GM18520 (cell line): ENCODE measurements around the gene PARD3B.

Source experiments
- ATAC-seq: cut with Tn5 transposase; IDR thresholded peaks from one replicate; pipeline ENCODE4 v1.9.1; 2021; ENCODE audit not compliant: unreplicated experiment

Gene PARD3B

DNA sequence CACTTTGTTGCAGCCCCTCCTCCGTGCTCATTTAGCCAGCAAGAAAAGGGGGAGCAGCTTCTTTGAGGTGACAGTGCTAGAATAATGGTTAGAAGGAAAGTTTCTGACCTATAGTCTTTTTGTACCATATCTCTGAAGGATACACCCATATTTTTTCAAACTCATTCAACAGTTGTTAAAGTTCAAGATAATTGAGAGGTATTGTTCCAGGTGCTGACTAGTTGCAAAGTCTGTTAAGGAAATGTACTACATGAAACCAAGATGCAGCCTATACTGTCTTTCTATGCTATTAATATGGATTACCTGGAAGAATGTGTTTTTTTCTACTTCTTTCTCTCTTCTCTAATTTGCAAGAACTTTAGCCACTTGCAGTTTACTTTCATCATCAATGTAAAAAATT, 495.0 kb downstream of the PARD3B start:
- no peak for ATAC-seq

DNA sequence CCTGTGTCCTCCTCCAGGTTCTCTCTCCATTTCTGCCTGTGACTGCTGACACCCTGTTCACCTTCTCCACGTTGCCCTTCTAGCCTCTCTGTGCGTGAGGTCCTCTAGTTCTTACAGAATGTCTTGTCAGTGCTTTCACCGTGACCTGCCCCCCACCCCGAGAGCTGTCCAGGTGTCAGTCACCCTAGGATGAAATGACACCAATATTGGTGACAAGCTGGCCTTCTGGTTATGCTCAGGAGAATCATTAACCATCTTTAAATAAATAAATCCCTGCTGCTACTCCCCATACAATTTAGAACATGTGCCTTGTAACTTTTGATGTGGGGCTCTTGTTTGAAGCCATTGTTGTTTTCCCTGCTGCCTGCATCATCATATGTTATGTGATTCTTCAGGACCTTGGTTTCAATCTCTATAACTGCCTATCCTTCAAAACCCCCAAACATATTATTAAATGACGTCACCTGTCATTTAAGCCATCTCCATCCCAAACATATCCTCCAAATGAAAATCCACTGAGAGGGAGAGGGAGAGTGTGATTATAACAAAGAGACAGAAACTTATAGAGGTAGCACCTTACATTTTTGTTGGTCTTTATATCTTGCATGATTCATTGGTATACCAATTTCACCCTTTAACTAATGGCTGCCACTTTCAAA, 496.3 kb downstream of the PARD3B start:
- no peak for ATAC-seq

DNA sequence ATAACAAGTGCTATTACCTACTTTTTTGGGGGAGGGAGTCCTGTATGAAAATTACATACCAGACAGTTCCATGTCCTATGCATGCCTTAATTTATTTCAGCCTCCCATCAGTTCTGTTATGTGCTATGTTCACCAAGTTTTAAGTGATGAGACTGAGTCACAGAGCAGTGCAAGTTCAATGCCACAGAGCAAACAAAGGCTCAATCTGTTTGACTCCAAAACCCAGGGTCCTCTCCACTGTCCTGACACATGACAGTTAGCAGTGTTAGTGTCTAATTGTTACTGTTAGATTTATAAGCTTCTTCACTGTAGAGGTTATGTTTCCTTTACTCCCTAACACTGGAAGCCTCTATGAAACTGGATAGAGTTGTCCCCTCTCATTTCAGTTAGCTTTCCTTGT, 498.0 kb downstream of the PARD3B start:
- ATAC-seq, result no peak

DNA sequence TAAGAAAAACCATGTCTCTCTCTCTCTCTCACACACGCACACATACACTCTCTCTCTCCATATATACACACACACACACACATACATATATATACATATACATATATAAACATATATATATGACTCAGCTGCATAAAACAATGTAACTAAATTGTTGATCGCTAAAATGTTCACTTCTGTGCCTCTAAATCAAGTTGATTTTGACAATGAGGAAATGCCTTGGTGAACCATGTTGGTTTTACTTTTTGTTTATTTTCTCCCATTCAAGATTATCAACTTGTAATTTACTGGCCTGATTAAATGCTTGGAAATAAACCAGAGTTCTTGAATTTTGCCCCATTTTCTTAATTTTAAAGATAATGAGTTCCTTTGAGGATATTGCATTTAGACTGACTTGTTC, 500.4 kb downstream of the PARD3B start:
- no peak for ATAC-seq

DNA sequence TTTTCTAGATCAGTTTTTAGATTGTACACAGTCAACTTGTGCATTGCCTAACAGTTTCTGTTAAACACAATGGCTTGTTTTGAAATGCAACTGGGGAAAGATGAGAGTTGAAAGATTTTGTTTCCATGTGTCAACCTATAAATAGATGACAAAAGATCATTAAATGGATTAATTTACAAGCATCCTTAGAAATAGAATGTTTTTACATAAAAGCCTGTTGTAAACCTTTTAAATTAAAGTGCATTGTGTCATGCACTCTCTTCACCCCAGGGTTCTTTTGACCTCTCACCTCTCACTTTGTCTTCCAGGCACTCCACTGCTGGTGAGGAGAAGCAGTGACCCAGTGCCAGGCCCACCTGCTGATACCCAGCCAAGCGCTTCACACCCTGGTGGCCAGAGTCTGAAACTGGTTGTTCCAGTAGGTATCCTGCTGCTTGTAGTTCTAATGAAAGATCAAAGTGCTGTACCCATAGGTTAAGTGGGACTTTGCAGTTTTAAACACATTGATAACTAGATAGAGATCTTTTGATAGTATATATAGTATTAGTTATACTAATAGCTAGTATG, 502.1 kb downstream of the PARD3B start:
- ATAC-seq, result no peak

DNA sequence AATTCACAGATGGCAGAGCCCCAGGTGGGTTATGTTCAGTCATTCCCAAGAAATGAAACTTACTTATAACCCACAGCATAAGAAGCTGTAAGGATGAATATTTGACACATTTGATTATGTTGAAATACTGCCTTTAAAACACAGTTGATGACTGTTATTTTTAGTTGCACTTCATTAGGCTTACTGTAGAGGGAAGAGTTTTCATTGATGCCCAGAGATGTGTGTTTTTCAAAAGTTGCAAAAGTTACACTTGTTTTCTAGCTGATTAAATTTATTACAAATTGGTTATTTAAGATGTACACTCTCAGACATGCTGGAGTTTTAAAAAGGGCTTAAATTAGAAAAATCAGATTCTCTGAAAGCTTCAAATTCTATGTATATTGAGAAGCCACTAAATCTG, 506.1 kb downstream of the PARD3B start:
- ATAC-seq, result no peak

DNA sequence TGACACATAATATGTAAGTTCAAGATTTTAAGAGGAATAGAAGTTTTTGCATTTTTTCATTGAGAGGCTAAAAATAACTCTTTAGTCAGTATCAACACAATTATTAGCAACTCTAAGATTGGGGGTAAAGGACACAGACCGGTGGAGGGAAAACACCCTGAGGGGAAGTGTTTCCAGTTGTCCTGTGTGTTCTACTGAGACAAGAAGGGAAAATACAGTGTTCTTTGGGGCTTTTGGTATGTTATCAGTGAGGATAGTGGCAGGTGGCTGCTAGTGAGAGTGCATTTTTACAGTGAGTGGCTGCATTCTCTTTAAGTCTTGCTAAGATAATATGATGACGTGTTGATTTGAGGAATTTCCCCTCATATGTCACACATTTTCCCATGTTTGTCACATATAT, 507.5 kb downstream of the PARD3B start:
- ATAC-seq, result no peak

DNA sequence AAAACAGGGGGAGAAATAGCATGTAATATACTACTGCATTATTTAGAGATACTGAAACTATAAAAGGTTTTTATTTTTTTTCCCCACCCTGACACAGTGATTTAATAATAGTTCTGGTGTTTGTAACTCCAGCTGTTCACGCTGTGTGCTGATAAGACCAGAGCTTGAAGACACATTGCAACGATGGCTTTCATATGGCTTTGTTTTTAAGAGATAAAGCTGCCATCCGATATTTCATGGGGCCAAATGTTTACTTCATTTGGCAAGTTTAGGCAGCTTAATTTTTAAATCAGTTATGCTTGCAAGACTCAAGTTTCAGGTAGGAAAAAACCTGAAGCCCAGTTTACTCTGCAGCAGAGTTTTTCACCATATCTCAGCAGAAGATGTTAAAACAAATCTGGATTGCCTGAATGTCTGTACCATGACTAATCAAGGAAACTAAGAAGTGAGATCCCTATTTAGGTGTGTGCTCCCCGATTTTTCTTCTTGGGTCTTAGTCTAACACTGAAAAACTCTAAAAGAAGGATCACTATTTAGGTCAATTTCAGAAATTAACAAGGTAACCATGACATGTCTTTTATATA, 508.6 kb downstream of the PARD3B start:
- ATAC-seq, result no peak

DNA sequence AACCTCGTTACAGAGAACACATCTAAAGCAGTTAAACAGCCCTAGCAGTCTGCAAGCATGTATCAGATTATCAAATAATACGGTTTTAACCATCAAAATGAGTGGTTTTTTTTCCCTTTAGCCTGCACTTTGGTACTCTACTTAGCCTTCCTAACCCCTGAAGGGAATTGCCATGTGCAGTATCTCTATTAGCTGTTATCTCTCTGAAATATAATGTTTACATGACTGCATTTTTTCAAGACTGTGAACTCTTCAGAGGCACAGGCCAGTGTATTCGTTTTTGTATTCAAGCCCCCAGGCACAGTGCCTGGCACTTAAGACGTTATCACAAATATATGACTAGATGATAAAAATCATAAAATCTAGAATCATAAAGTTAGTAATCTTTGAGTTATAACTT, 509.5 kb downstream of the PARD3B start:
- no peak for ATAC-seq

DNA sequence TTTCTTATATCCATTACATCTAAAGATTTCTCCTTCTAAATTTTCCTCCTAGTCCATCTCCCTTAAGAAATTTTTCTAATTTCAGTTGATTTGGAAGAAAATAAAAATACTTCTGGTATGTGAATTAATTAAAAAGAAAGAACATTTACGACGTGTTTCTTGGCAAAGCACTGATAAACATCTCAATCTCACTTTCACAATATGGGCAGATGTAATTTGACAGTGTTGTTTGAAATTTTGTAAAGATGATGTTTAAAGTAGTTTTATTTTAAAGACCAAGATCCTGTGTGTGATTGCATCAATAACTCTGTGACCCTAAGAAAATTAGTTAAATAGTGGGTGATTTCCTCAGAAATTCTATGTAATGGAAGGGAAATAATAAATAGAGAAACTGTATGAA, 510.0 kb downstream of the PARD3B start:
- ATAC-seq, result no peak

DNA sequence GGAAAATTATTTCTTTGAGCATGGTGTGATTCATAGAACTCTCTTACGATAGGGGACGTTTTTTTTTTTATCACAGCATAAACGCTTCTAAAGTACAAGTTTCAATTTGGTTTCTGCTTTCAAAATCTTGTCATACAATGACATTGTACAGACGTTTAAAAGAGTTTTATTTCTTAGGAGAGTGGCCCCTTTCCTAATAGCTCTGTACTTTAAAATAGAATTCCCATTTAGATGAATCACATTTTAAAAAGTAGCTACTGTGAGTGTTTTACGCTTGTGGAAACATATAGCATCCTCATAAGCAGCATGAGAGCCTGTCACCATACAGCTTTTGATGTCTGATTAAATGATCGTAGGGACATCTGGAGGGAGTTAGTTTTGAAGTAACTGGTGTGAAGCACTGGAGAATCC, 510.9 kb downstream of the PARD3B start:
- no peak for ATAC-seq

DNA sequence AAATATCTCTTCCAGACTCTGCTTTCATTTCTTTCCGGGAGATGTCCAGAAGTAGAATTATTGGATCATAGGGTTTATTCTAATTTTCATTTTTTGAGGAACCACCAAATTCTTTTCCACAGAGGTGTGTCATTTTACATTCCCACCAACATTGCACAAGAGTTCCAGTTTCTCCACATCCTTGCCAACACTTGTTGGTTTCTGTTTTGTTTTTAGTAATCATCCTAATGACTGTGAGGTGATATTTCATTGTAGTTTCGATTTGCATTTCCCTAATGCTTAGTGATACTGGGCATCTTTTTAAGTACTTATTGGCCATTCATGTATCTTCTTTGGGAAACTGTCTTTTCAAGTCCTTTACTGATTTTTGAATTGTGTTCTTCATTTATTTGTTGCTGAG, 513.1 kb downstream of the PARD3B start:
- no peak for ATAC-seq

DNA sequence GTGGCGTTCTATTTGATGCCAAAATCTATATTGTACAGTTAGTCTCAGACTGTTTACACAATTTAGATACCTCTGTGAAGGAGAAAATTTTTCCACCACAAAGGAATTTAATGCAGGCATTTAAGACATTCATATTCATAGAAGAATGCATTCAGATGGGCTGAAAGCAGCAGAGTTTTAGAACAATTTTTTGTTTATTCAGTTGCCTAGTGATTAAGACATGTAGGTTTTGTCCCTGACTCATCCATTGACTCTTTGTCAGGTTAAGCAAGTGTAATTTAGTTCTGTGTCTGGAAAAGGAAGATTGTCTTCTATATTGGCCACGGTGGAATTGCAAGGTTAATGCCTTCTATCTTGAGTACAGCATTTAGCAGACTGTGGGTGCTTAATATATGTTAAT, 515.0 kb downstream of the PARD3B start:
- ATAC-seq, result no peak

DNA sequence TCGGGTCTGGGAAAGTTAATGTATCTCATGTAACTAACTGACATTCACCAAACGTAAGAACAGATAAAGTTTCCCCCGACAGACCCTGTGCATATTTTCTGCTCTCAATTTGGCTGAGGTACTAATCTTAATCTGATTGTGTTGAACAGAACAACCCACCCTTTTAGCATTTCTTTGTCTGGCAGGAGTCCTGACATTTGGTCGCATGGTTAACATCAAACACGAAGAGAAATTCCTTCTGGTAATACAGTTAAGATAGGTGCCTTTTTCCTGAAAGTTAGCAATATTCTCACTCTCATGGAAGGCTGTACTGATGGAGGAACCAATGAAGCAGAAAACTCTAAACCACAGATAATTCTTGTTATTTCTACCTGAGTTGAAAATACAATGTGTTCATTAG, 520.8 kb downstream of the PARD3B start:
- ATAC-seq, result no peak

DNA sequence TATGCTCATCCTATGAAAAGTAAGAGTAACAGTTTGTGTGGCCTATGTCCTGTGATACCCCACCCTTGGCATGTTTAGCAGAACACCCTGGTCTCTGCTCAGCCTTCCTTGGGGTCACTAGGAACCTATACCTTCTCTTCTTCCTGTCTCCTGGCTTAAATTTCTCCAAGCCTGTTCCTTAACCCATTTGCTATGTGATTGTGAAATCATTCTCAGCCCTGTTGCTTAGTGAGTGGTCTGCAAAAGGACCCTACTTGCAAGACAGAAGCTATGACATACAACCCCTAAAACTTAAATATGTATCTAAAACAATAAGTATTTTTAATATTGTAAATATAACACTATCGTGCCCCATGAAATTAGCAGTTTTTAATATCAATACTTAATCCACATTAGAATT, 524.7 kb downstream of the PARD3B start:
- ATAC-seq, result no peak

DNA sequence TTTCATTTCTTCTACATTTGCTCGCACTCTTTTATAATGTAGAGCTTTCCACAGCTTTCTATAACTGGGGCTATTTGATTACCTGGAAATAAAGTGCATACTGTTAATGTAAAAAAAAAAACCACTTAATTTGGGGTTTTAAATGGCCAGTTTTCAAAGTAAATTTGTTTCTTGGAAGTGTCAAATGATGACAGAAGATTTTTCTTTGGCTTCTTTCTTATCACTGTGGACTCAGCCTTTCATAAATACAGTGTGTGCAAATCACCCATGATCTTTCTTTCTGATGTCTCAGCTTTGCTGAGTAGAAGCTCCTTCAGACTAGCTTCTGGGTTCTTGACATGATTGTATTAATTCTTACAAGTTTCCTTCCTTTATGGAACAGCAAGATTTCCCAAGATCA, 525.6 kb downstream of the PARD3B start:
- no peak for ATAC-seq

DNA sequence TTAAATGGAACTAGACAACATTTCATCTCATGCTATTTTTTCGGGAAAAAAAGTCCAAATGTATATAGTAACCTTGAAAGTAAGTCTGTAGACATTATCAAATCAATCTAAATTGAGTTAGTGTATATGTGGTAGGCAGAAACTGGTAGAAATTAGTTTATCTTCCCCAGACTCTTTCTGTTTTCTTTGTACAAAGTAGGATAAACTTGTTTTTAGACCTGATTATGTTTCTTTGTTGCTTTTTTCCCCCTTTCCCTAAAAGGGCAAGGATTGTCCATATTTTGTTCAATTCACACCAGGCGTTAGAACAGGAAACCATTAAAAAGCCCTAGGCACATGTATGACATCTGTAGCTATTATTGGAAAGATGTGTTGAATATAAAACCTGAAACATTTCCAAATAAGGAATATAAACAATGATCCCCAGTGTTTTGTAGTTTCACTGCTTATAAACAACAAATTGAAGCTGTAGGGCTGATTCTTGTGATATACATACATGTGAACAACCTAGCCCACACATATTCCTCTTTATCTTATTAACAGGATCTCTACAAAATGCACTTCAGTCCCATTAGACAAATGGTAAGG, 528.3 kb downstream of the PARD3B start:
- ATAC-seq, result no peak

DNA sequence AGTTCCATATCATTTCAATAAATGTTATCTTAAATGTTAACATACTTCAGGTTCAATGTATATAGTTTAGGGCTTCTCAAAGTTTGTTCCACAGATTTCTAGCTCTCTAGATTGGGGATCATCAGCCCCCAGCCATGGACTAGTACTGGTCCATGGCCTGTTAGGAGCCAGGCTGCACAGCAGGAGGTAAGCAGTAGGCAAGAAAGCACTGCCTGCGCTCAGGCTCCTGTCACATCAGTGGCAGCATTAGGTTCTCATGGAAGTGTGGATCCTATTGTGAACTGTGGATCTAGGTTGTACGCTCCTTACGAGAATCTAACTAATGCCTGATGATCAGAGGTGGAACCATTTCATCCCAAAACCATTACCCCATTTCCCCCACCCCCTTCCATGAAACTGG, 531.1 kb downstream of the PARD3B start:
- no peak for ATAC-seq

DNA sequence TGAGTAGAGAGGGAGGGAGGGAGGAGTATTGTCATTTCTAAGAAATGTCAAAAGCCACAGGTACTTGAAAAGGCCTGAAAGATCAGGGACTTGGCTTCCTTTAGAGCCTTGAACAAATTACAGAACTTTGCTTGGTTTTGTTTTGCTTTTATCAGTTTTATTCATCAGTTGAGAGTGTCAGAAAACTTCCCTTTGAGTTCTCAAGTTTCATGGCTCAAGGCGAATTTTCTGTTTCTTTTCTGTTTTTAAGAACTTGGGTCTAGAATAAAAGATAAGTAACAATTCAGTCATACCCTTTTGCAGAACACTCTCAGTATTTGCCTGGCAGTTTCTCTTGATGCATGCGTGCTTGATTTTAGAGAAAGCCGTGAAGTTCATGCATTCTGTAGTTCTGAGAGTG, 531.9 kb downstream of the PARD3B start:
- ATAC-seq, result no peak

DNA sequence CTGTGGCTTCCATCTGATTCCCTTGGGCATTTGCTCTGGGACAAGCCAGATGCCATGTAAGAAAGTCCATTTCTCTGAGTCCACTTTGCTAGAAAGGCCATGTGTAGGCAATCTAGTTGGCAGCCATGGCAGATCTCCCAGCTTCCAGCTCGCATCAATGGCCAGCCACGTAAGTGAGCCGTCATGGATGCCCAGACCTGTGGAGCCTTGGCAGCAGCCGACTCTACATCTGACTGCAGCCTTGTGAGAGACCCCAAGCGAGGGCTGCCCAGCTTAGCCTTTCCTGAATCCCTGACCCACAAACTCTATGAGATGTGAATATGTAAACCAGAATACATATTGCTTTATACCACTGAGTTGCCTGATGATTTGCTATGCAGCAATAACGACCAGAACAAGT, 533.5 kb downstream of the PARD3B start:
- no peak for ATAC-seq

DNA sequence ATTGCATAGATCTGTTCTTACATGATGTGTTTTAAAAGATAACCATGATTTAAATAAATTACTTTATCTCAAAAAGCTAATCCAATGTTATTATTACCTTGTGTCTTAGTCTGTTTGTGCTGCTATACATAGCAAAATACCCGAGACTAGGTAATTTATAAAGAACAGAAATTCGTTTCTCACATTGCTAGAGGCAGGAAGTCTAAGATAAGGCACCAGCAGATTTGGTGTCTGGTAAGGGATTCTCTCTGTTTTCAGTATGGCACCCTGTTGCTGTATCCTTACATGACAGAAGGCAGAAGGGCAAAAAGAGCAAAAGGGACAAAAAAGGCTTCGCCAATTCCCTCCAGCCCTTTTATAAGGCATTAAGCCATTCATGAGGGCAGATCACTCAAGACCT, 533.9 kb downstream of the PARD3B start:
- ATAC-seq, result no peak

DNA sequence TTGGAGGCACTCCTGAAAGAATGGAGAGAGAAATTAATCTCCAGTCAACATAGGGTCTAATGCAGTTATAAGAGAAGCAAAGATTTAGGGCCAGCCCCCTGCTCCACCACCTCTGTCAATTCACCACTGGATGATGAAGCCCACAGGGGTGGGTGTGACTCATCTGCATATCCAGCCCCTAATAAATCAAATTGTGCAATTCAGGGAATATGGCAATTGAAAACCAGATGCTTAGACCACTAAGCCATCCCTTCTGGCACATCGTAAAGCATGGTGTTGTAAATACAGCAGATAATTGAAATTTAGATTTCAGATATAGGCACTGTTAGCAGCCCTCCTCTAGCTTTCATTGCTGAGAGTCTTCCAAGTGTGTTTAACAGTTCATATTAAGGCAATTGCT, 541.4 kb downstream of the PARD3B start:
- ATAC-seq, result no peak

DNA sequence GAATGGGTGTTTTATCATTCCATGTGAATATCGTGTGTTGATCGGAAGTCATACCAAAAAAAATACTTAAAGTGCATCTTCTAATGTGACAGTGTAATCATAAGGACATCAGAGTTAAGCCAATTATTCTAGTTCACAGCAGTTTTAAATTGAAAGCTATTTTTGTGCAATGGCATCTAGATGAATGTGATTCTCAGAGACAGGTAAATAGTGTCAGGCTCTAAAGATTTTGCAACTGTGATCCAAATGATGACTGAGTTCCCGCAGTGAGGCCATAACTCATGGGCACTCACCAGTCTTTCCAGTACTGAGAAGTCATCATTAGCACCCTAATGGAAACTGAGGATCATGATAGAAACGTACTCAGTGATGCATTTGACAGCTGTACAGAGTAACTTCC, 542.6 kb downstream of the PARD3B start:
- no peak for ATAC-seq
